Kidney (tissue), 14 donors: ENCODE results near the gene NPEPPS. TPM values are rescaled to one million over a fixed set of nuclear protein-coding genes. Genes with fewer than 3 reads are reported as not detected.
"Not testable (repeated sequence)": the region's sequence is repeated elsewhere in the genome, so short reads cannot be mapped to it uniquely, and the experiment has no call there.

Experiments used
- DNase-seq, 5 donors: peaks; one replicate each; pipeline ENCODE4 v3.0.0-alpha.2; 2013 to 2020
- FAIRE-seq: peaks from 2 replicates; lab custom pipeline; 2012; peaks lifted over from hg19 to GRCh38; lab: Jason Lieb, UNC
- H3K27ac ChIP-seq, 2 donors: one replicate each; pipeline ENCODE4 v1.7.0; 2013; ENCODE audit warnings: low read depth in 2 of 2, low read length in 2 of 2, inconsistent platforms in 1 of 2
- H3K27me3 ChIP-seq: one replicate; pipeline ENCODE4 v1.7.1; 2013; ENCODE audit warnings: low read length, inconsistent platforms; ENCODE audit not compliant: control insufficient read depth, insufficient read depth
- H3K36me3 ChIP-seq, 3 donors: one replicate each; pipeline versions ENCODE4 v1.7.0 to v1.7.1; 2013; ENCODE audit warnings: low read length in 3 of 3, control low read depth in 1 of 3, inconsistent platforms in 1 of 3; ENCODE audit not compliant: insufficient read depth in 3 of 3, control insufficient read depth in 2 of 3
- H3K4me1 ChIP-seq, 3 donors: one replicate each; pipeline versions ENCODE4 v1.7.0 to v1.7.1; 2013; ENCODE audit warnings: low read length in 3 of 3, inconsistent platforms in 1 of 3, low read depth in 1 of 3; ENCODE audit not compliant: control insufficient read depth in 2 of 3, insufficient read depth in 2 of 3
- H3K4me3 ChIP-seq, 3 donors: one replicate each; pipeline versions ENCODE4 v1.7.0 to v1.8.1; 2013; ENCODE audit warnings: low read length in 3 of 3, control low read depth in 1 of 3, inconsistent platforms in 1 of 3
- H3K9ac ChIP-seq, 3 donors: one replicate each; pipeline versions ENCODE4 v1.7.0 to v1.7.1; 2013; ENCODE audit warnings: low read length in 3 of 3, control low read depth in 1 of 3, inconsistent platforms in 1 of 3
- H3K9me3 ChIP-seq, 3 donors: one replicate each; pipeline versions ENCODE4 v1.7.0 to v1.7.1; 2013; ENCODE audit warnings: low read length in 3 of 3, control low read depth in 1 of 3, inconsistent platforms in 1 of 3; ENCODE audit not compliant: control insufficient read depth in 2 of 3, insufficient read depth in 1 of 3
- intact Hi-C: fragments of 100-400 bp; cut with DNase I; formaldehyde crosslinking; loops from one replicate; pipeline ENCODE4 v1.11.1; 2022
- polyA plus RNA-seq: library from polyadenylated mRNA; stranded (reverse); fragments of 350-450 nt; fragmentation: Illumina TruSeq; extraction: RNeasy Lipid Tissue Mini Kit (QIAGEN cat#74804); gene quantifications from one replicate; pipeline ENCODE4 v1.2.3, GENCODE V29; 2014; ENCODE audit warnings: low read depth, low replicate concordance; ENCODE audit not compliant: insufficient read depth
- total RNA-seq: library from RNA; stranded (reverse); fragmentation: NEBNext Ultra II Directional; extraction: Animal tissue kit (Norgen Biotek cat#: 25700); gene quantifications from one replicate; pipeline ENCODE4 v1.2.1, GENCODE V29; 2021
- TF ChIP-seq, protein P1 (sequence below): IDR thresholded peaks from 3 replicates; pipeline ENCODE4 v1.5.1; 2012; ENCODE audit warnings: mild to moderate bottlenecking, moderate library complexity, borderline replicate concordance; ENCODE audit not compliant: insufficient read depth; ENCODE audit errors: extremely low read depth
- donor health status: control.
- donor health status: control.
- donor health status: control.
- donor health status: control.
- donor health status: control.
- donor health status: DM: yes; HTN: yes; CAD: no.
- donor health status: Normal renal cell carcinoma (clear cell type).

The NPEPPS gene
- total and polyA plus RNA-seq, 2 donors from 2014 or later: 27.6 to 131 TPM

DNA sequence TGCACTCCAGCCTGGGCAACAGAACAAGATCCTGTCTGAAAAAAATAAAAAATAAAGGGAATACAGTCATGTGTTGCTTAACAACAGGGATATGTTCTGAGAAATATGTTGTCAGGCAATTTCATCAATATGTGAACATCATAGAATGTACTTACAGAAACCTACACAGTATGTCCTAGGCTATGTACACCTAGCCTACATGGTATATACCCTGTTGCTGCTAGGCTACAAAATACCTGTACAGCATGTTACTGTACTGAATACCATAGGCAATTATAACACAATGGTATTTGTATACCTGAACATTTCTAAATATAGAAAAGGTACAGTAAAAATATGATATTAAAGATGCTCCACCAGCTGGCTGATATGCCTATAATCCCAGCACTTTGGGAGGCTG is 62.6 kb downstream of the NPEPPS start:
- H3K36me3 ChIP-seq, H3K9ac ChIP-seq, FAIRE-seq, H3K9me3 ChIP-seq, H3K4me1 ChIP-seq, DNase-seq, H3K27ac ChIP-seq, H3K4me3 ChIP-seq, H3K27me3 ChIP-seq, intact Hi-C loops: not testable (repeated sequence)

DNA sequence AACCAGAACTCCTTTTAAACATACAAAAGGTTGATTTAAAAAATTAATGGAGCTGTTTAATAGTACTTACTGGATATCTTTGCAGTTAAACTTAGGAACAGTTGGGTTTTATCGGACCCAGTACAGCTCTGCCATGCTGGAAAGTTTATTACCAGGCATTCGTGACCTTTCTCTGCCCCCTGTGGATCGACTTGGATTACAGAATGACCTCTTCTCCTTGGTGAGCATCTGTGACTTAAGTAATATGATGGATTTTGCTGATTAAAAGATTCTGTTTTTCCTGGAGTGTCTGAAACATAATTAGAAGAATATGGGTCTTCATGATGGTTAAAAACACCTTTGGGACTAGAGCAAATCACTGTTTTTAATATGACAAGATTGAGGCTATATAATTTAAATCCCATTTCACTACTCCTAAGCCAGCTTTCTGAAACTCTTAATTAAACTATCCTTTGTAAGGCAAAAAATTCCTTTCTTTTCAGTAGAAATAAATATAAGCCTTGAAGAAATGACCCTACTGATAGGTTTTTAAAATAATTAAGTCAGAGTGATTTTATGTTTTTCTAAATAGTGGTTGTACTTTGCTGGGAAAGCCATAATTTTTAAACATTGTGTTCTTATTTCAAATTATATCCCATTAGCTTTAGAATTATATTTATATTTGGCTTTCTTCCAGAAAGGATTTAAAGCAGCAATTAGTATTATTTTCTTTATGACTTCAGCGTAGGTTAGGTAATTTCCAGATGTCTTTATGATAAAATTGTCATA is 73.1 kb downstream of the NPEPPS start:
- FAIRE-seq (no peak), DNase-seq (no peak)
- intact Hi-C loops: no loop called here
- Histone ChIP-seq H3K9me3 (no peaks in the 10 kb centered on the region), H3K9ac (no peak overlapping the region), H3K4me3 (no peak overlapping the region), H3K27me3 (no peaks in the 10 kb centered on the region), H3K36me3 (peaks cover 6 to 36% (median 20%) of the 10 kb centered on the region in 3 donors), H3K4me1 (no peaks in the 10 kb centered on the region), H3K27ac (no peak overlapping the region)
- TF ChIP-seq, protein P1, sequence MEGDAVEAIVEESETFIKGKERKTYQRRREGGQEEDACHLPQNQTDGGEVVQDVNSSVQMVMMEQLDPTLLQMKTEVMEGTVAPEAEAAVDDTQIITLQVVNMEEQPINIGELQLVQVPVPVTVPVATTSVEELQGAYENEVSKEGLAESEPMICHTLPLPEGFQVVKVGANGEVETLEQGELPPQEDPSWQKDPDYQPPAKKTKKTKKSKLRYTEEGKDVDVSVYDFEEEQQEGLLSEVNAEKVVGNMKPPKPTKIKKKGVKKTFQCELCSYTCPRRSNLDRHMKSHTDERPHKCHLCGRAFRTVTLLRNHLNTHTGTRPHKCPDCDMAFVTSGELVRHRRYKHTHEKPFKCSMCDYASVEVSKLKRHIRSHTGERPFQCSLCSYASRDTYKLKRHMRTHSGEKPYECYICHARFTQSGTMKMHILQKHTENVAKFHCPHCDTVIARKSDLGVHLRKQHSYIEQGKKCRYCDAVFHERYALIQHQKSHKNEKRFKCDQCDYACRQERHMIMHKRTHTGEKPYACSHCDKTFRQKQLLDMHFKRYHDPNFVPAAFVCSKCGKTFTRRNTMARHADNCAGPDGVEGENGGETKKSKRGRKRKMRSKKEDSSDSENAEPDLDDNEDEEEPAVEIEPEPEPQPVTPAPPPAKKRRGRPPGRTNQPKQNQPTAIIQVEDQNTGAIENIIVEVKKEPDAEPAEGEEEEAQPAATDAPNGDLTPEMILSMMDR: no peak

DNA sequence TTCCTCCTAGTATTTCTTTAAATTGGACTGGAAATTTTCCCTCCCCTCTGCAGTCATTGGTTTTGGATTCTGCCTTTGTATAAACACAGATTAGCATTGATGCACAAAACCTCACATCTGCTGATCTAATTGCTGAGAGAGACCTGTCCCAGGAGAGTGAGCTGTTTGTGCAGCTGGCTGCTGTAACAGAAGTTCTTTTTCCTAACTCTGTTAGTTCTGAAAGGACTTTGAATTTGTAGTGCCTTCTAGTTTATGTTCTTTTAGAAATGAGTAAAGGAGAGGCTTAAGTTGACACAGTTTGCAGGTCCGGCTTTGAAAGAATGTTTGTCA is 73.7 kb downstream of the NPEPPS start:
- Histone ChIP-seq H3K4me1 (no peaks in the 10 kb centered on the region), H3K9ac (no peak overlapping the region), H3K27ac (no peak overlapping the region), H3K9me3 (no peaks in the 10 kb centered on the region), H3K4me3 (no peak overlapping the region), H3K36me3 (peaks cover 10 to 36% (median 20%) of the 10 kb centered on the region in 3 donors), H3K27me3 (no peaks in the 10 kb centered on the region)
- intact Hi-C loops: no loop called here
- TF ChIP-seq, protein P1: no peak
- FAIRE-seq (no peak), DNase-seq (peak in 1 of 5 donors; percentile 60)

DNA sequence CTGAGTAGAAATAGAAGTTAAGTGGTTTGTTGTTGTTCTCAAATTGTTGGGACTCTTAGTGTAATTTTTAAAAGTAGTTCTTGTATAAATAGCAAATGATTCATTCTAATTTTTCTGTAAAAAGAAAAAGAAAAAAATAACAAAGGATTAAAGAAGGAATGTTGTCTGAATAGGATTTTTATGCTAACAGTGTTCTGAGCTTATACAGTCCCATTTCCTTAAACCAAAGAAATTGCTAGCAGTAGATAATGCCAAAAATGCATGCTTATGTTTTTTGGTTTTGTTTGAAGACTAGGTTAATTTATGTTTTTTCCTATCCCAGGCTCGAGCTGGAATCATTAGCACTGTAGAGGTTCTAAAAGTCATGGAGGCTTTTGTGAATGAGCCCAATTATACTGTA is 74.1 kb downstream of the NPEPPS start:
- Histone ChIP-seq H3K9ac (no peak overlapping the region), H3K36me3 (peaks cover 10 to 35% (median 20%) of the 10 kb centered on the region in 3 donors), H3K27me3 (no peaks in the 10 kb centered on the region), H3K9me3 (no peaks in the 10 kb centered on the region), H3K4me3 (no peak overlapping the region), H3K4me1 (no peaks in the 10 kb centered on the region), H3K27ac (no peak overlapping the region)
- intact Hi-C loops: no loop called here
- FAIRE-seq (no peak), DNase-seq (peak in 1 of 5 donors; percentile 8)
- TF ChIP-seq, protein P1: no peak
